NOMO-1 treated with dmso at 0.1 percent for 144 hours (cell line): ENCODE results near the gene C21orf91.

Experiments
- DNase-seq: peaks from one replicate; lab custom pipeline; 2025; ENCODE audit not compliant: unreplicated experiment; lab: John Stamatoyannopoulos, UW

Gene C21orf91

DNA sequence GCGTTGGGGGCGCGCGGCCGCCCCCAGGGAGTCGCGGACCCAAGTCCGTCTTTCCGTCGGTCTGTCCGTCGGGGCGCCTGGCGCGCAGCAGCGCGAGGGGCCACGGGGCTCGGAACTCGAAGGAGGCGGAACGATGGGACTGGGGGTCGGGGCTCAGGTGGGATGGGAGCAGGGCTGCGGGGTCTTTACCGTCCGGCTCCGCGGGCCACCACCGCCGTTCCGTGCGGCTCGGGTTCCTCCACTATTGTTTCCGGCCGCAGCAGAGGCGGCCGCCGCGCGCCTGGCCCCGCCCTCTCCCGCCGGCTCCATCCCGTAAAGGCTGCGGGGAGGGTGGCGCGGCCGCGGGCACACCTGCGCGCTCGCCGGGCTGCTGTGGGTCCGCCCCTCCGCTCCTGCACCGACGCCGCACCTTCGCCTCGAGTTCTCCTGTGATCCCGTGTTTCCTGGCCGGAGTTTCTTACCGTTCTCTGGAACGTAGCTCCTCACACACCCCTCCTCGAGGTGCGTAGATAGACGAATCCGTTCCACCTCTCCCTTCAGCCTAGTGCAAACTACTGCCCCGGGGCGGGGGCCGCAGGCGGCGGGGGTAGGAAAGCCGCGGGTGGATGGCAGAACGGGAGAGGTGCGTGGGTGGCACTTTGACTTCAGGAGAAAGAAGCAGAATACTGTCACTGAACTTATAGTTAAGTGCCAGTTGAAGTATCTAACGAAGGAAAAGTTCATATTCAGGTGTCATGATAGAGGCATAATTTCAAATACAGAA is at the start of gene C21orf91:
Gene C21orf91, minus strand, starts transcription at position 243 of the 763 bp plus-strand sequence. CDS start 1,038 bp downstream, outside the sequence.
- DNase-seq = peak; percentile 76

DNA sequence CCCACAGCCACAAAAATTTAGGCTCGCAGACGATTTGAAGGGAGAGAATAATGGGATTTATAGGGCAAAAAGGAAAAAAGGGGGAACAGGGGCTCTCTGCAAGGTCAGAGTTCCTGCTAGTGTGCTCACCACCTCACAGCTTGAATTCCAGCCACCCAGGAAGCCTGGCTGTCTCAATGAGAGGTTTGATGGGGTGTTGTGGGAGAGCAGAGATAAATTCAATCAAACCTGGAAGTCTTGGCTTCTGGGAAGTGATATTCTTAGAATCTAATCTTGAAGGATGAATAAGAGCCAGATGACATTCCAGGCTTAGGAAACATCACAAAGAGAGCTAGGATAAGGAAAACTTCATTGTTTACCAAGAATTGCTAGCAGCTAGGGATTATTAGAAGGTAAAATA is 47.4 kb upstream of the C21orf91 start:
- DNase-seq = no peak

DNA sequence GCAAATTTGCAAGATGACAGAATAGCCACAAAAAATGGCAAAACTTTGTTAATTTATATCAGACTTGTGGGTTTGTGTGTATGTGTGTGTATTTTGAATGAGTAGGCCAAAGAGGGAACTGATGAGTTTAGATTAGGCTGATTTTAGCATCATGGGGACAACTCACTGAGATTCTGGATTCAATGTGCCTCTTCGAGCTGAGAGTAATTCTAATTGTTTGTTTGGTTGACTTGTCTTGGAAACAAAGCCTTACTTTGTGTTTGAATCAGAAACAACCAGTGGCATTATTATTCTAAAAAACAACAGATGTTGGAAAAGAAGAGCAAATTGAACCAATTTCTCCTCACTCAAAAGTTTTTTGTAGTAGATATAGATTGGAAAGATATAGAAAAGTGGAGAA is 40.5 kb upstream of the C21orf91 start:
- DNase-seq = no peak

DNA sequence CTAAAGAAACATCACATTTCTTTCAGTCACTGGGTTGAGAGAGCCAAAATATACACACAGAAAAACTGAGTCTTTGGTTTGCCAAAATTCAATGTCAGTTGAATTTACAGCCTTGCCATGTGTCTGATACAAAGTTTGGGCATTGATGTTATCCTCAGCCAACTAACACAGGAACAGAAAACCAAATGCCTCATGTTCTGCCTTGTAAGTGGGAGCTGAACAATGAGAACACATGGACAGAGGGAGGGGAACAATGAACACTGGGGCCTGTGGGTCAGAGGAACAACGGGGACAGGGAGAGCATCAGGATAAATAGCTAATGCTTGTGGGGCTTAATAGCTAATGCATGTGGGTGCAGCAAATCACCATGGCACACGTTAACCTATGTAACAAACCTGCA is 39.6 kb upstream of the C21orf91 start:
- no peak for DNase-seq

DNA sequence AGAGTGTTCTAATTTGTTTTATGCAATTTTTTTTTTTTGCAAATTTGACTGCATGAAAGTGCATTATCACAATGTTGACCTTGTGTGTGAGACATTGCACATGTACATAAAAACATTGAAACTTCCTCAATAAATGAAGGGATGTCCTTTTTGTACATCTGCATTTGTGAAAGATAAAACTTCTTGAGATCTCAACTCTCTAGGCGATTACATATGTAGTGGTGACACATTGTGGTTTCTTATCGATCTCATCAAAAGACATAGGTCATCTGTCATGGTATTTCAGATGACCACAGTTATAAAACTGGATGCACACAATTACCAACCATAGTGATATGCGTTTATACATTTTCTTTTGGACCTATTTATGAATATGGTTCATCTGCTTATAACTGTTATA is 35.6 kb upstream of the C21orf91 start:
- DNase-seq = no peak

DNA sequence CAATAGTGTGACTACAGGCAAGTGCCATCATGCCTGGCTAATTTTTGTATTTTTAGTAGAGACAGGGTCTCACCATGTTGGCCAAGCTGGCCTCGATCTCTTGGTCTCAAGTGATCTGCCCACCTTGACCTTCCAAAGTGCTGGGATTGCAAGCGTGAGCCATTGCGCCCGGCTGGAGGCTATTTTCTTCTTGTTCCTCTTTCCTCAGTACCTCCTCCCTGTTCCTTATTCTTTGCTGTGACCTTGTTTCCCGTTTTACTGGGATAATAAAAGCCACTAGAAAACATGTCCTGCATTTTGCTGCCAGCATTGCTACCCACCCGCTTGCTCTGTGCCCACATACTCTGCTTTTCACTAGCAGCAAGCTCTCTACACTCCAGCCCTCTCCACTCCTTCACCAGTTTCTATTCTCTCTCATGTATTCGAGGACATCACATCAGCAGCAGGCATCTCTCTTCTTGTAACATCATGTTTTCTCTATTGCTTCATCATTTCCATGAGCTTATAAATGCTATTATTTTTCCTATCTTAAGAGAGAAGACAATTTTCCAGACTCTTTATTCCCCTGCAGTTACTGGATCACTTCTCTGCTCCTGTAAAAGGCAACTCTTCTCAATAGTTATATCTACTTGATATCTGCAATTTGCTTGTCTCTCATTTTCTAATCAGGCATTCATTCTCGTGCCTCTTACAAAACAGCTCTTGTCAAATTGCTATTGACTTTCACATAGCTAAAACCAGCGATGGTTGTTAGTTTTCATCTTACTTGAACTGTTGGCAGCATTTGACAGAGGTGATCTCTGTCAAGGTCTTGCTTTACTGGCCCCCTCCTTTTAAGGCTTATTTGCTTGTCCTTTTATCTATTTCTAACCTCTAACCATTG is 34.5 kb upstream of the C21orf91 start:
- DNase-seq = no peak

DNA sequence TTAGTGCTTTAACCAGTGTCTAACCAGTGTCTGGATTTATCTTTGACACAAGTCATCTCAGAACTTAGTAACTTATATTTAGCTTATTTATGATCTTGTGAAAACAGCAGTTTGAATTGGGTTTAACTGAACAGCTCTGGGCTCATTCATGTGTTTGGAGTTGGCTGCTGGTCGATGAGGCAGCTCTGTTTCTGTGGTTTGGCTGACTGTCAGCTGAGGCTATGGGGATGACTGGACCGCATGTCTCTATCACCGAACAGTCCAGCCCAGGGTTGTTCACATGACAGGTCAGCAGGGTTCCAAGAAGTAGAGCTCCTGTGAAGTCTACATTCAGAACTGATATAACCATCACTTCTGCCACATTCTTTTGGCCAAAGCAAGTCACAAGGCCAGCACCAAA is 29.1 kb upstream of the C21orf91 start:
- no peak for DNase-seq

DNA sequence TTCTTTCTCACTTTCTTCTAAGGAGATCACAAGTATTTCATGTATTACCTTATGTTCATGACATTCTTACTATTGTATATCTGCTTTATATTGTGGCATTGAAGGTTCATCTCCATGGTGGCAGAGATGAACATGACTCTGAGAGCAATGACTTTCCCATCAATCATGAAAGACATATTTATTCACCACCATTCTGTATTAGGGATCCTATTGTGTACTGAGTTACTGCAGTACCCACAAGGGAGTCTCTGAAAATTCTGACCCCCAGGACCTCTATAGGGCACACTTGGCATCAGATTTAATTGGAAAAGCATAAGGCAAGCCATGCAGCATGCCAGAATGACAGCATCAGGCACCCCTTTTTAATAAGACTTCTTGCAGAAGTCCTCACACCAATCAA is 21.9 kb upstream of the C21orf91 start:
- DNase-seq = no peak

DNA sequence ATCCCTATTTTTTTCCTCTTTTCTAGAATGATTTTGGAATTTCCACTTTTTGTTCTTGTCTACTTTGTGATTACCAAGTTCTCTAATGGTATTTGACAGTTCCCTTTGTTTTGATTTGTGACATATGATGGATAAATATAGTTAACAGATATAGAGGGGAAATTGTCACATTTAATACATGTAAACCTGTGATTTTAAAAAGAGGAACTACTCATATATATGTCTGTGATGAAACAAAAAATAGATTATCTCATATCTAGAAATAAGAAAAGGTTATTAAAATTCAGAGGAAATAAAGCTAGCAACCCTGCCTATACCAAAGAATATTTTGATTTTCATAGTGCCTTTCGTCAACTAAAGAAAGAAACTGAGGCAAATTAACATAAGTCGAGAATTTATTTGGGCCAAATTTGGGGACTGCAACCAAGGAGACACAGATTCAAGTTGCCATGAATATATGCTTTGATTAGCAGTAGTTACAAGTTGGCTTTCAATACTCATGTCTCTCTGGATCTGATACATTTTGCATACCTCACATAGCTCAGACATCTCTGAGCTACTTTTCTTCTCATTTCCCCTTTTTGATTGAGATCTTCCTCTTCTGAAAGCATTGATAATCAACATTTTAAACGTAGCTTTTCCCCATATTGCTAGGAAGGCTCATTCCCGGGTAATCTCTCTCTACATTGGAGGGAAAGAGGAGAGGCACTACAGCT is 15.6 kb upstream of the C21orf91 start:
- DNase-seq = no peak

DNA sequence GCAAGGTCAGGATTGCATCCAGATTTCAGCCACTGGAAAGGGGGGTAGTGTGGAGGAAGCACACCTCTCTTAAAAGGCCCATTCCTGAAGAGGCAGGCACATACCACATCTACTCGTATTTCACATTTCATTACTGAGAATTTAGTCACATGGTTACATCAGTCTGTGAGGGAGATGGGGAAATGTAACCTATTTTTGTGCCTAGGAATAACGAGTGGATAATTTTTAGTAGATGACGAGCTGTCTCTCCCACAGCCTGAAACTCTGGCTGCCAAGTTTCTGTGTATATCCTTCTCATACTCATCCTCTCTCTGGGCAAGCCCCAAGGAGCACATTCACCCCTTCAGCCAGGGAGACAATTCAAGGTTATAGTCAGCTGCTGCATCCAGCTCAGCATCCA is 10.3 kb upstream of the C21orf91 start:
- no peak for DNase-seq

DNA sequence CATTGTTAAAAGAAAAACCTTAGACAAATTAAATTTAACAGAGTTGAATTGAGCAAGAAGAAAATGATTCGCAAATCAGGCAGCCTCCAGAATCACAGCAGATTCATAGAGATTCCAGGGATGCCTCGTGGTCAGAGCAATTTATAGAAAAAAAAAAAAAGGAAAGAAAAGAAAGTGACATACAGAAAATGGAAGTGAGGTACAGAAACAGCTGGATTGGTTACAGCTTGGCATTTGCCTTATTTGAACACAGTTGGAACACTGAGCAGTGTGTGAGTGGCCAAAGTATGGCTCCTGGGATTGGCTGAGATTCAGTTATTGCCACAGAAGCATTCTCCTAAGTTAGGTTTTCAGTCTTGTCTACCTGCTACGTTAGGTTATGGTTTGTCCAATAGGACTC is 9.1 kb upstream of the C21orf91 start:
- no peak for DNase-seq

DNA sequence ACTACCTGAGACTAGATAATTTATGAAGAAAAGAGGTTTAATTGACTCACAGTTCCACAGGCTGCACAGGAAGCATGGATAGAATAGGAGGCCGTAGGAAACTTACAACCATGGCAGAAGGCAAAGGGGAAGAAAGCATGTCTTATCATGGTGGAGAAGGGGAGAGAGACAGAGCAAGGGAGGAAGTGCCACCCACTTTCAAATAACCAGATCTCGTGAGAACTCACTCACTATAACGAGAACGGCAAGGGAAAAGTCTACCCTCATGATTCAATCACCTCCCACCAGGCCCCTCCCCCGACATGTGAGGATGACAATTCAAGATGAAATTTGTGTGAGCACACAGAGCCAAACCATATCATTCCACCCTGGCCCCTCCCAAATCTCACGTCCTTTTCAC is 4.7 kb upstream of the C21orf91 start:
- DNase-seq = no peak

DNA sequence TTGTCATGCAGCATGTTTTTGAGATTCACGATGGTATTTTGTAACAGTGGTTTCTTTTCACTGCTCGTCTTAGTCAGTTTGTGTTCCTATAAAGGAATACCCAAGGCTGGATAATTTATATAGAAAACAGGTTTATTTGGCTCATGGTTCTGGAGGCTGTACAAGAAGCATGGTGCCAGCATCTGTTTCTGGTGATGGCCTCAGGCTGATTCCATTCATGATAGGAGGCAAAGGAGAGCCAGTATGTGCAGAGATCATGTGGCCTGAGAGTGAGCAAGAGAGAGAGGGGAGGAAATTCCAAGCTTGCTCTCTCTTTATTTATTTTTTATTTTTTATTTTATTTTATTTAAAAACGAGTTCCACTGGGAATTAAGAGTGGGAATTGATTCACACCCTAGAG is 2.0 kb upstream of the C21orf91 start:
- DNase-seq = no peak

DNA sequence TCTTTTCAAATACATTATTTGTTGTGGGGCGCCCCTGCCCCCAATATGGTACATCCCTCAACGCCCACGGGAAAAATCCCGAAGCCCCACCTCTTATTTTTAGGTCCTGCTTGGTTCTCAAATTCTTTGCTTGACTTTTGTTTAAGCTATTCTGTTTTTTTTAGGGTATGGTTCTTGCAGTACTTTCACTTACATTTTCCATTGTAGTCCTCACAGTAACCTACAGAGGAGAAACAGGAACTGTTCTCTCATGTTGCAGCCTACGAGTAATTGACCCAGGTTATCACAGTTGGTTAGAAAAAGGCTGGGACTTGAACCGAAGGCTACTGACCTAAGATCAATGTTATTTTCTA is 697 bp upstream of the C21orf91 start:
- DNase-seq = peak; percentile 55

DNA sequence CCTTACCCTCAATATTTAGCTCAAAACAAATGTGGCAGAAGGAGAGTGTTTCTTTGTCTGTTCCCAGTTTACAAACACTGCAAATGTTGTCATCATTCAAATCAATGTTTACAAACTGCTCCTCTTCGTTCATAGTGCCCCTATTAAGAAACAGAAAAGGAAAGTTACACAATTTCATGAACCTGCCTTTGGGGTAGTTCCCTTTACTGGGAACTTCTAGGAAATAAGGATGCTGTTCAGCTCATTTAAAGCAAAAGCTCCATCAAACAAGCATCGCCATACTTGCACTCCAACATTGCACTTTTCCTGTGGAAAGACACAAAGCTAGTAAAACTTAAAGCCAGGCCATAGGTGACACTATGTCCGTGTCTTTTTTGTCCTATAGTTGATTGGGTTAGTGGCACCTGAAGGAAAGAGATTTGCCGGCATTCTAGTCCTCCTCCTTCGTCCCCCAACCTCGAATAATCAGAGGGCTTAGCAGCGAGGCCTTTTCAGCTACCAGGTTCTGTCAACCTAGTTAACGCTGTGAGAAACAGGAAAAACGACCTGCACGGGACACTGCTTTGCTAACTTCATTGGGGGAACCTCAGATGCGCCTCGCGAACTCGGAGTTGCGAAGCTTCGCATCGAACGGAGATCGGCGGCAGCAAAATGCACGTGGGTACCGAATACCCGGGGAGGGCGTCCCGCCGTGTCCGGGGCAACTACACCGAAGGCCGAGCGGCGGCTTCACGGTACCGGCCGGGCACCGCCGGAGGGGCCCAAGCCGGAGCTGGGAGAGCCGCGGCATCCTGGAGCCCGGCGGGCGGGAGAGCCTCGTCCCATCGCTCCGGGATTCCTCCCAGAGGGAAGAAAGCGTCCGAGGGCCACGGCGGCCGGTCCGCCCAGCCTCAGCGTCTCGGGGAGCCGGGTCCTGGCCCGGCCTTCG is 706 bp downstream of the C21orf91 start:
- no peak for DNase-seq

DNA sequence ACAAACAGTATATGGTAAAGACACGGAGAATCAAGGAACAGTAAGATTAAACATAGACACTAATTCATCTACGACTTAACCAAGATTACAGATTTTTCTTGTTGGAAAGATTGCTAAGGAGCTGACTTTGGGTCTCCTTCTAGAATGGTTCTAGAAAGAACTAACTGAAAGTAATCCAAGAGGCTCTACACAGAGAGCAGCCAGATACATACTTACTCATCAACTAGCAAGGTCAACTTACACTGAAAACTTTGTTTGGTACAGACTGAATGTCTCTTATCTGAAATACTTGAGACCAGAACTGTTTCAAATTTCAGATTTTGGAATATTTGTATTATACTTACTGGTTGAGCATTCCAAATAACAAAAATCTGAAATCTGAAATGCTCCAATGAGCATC is 5.8 kb downstream of the C21orf91 start:
- DNase-seq = no peak

DNA sequence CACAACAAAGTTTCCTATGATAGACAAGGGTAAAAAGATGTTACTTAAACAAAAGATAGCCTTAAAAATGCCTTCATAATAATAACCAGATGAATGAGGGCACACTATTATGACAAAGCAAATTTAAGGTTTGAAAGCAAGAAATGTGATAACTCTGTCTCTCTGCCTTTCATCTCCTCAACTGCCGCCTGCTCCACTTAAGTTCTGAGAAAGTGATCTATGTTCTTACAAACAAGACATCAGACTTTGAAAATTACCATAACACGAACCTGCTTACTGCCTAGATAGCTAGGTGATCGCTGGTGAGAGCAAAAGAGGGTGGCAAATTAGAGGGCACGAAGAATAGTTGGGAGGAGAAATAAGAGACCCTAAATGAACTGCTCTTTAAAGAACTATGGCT is 13.2 kb downstream of the C21orf91 start:
- no peak for DNase-seq

DNA sequence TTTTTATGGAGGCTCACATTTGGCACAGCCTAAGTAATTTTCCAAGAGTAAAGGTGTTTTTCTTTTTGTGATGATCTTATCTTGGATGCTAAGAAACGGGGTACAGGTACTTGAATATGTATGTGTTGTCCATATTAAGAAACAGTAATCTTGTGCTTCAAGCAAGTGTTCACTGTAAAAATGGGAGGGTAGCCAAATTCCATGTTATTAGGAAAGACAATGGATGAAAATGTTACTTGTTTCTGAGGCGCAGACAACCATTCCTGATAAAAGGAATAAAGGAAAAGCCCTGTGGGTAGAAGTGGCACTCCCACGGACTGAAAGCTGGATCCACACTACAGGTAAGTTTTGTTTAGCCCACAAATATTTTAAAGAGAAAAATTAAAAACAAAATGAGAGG is 15.6 kb downstream of the C21orf91 start:
- DNase-seq = no peak

DNA sequence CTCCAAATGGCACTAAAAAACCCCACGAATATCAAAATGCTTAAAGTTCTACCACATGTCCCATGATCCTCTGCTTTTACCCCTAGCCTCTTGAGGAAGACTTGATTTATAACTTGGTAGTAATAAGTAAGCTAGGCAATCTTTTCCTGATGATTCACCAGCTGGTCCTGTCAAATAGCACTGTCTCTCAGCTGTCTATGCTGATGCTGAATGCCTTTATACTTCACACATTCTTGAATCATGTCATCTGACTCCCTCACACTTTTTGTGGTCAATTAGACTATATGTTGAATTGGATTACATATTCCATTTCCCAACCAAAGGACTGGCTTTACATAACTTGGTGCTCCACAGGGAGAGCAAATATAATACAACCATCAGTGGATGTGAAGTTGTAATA is 16.6 kb downstream of the C21orf91 start:
- DNase-seq = no peak

DNA sequence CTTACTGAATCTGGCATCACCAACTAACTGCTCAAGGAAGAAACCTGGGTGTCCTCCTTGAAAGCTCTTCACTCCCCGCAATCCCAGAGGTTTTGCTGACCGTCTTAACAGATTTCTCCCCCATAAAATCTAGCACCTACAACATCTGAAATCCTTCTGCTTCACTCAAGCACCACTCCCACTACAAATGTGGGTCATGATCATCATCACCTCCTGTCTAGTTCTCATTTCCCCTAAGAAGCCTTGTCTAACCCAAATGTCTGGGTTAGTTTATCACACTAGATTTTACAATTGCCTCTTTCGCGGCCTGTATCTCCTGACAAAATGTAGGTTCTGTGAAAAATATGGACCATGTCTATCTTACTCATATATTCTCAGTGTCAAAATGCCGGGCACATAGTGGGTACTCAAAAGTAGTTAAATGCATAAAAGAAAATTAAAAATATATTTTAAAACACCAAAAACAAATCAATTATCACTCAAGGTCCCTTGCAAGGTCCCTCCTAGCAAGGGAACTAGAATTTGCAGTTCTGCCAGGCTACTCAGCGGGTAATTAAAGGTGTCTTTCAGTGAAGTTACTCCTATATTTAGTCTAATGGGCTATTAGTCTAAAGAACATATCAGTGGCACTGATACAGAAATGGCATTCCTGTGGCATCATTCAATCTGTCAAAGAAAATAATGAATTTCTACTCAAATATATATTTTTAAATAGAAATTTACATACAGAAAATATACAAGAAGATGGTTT is 19.6 kb downstream of the C21orf91 start:
- no peak for DNase-seq
